GM19035 (cell line): ENCODE measurements around the gene CABCOCO1.

Source experiments
- ATAC-seq: cut with Tn5 transposase; IDR thresholded peaks from one replicate; pipeline ENCODE4 v1.9.1; 2021; ENCODE audit not compliant: unreplicated experiment

CABCOCO1 gene, protein sequence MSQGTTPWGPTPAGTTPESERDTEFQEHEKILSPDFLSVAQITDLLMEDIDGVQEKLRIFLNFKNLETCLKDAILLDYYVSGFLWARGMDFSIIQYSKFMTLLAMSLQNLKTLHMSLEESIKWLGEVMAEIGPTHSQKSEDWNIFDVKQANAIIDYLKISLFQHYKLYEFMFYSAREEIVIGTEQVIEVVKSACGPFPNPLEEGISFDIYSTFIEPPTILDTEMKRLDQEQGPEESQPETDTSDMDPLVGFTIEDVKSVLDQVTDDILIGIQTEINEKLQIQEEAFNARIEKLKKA

DNA sequence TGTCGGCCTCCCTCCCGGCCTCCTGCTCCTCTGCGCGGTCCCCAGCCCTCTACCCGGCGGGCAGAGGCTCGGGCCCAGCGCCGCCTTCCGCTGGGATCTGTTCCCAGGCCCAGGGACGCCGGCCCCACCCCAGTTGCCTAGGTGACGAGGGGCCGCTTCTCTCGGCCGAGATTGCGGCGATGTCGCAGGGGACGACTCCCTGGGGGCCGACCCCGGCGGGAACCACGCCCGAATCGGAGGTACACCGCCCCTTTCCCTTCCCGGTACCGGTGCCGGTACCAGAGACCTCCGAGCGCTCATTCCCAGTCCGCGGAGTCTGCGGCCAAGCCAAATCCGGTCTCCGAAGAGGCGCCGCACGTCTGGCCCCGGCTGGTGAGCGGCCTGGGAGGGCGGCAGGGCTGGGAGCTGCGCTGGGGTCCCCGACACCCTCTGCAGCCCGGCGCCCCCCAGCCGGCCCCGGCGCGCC is at the start of gene CABCOCO1:
Gene CABCOCO1 (plus strand): TSS at position 136 of the 466 bp plus-strand sequence. CDS start 44 bp downstream, at position 180.
- no peak for ATAC-seq

- ATAC-seq = no peak
Measured at GRCh38 chr10:61613665-61614064, 49.1 kb upstream of the CABCOCO1 start.

- no peak for ATAC-seq
Measured at GRCh38 chr10:61616611-61617010, 46.1 kb upstream of the CABCOCO1 start.

DNA sequence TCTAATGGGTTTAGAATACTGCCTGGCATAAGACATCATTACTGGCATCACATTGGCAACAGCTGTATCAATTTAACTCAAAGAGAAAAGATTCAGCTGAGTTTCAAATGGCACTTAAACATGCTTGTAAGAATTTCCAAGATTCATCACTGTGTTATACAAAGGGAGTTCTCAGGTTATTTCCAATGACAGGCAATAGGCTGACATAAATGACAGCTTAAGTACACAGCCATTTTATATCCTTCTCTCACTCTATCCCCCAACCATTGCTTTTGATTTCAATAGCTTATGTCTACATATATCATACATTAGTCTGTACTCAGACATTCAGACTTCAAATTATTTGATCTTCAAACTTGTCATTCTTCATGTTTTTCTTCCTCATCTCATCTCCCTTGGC is 45.5 kb upstream of the CABCOCO1 start:
- no peak for ATAC-seq

DNA sequence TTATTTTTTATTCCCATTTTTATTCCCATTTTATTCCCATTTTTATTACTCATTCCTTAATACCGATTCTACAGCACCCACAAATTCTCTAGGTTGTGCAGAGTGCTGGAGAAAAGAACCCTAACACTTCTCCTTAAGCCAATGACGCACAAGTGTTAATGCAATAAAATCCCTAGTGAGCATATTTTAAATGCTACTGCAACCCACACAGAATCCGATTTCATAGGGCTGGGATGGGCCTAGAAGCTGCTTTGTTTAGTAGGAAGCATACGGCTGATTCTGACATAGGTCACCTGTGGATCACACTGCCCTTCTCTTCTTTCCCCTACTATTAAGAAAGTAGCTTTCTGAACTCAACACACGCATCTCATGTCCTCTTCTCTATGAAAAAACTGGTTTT is 45.1 kb upstream of the CABCOCO1 start:
- no peak for ATAC-seq

GRCh38 chr10:61618388-61618961 is 44.3 kb upstream of the CABCOCO1 start:
- ATAC-seq = no peak

- no peak for ATAC-seq
Measured at GRCh38 chr10:61620506-61620905, 42.2 kb upstream of the CABCOCO1 start.

DNA sequence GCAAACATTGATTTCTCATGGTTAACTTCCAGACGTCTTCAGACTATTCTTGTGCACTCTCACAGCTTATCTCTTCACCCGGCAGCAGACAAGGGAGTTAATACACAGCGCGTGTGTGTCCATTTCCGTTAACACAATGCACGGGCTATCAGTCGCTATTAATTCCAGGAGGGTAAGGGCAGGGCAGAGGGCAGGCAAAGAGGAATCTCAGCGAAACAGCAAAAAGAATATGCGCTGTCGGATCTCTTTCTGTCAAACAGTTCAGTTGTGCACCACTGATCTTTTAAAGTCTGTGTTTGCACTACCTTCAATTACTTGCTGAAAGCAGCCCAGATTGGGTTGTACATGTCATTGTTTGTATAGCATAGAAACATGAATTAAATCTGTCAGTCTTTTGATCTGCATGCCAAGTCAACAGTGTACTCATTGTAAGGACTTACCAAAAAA is 41.1 kb upstream of the CABCOCO1 start:
- no peak for ATAC-seq

- no peak for ATAC-seq
Measured at GRCh38 chr10:61623161-61623560, 39.6 kb upstream of the CABCOCO1 start.

- no peak for ATAC-seq
Measured at GRCh38 chr10:61626209-61626608, 36.5 kb upstream of the CABCOCO1 start.

DNA sequence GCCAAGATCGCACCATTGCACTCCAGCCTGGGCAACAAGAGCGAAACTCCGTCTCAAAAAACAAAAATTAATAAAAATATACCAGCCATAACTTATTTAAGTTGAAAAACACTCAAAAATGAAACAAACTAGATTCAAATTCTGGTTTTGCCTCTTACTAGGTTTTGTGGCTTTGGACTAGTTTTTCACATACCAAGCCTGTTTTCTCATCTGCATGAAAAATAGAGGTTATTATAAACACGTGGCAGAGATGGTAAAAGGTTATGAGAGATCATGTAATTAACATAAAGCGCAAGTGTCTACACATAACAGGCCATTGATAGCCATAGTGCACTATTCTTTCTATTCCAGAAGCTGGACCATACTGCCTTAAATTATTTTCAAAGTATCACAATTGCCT is 35.5 kb upstream of the CABCOCO1 start:
- no peak for ATAC-seq

DNA sequence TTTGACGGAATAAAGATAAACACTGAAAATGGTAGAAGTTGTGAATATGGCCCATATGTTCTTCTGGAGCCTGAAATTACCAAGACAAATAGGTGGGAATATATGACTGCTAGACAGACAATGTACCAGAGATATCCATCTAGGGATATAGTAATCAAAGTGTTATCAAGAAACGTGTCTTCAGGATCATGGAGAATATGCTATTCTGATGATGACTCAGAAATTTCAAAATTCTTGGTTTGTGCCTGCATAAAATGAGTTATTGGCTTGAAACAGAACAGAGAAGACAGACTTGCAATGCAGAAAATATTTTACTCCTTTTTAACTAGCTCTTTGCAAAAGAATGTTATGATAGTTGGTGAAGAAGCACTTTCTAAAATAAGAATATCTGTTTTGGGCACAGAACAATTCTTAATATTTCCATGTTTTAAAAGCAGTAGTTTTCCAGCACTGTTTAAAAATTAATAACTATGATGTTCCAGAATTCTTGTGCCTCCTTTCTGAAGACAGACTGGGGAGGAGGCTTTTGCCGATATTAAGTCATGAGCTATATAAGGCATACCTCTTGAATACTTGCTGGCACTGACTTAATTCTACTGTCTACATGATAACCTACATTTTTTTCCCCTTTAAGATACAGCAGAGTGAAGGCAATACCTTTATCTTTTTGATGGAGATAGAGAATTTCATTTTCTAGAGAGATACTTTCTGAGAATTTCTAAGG is 34.4 kb upstream of the CABCOCO1 start:
- ATAC-seq = no peak

GRCh38 chr10:61628875-61629513 is 33.7 kb upstream of the CABCOCO1 start:
- ATAC-seq = no peak

DNA sequence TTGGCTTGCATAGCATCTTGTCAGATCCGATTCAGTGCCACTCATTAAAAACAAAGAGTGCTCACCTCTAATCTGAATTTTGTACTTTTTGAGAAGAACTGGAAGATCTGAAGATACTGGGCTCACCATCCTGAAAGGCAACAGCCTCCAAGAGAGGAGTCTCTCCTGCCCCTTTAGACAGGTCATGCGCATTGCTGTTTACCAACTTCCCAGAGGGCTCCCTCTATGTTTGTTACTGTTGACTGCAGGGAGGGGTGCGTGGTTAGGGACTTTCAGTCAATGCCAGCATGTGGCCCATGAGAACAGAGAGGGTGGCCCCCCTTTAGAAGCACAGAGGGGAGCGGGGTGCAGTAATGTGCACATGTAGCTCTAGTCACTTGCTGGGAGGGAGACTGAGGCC is 33.2 kb upstream of the CABCOCO1 start:
- ATAC-seq = no peak

- no peak for ATAC-seq
Measured at GRCh38 chr10:61632057-61632670, 30.6 kb upstream of the CABCOCO1 start.

DNA sequence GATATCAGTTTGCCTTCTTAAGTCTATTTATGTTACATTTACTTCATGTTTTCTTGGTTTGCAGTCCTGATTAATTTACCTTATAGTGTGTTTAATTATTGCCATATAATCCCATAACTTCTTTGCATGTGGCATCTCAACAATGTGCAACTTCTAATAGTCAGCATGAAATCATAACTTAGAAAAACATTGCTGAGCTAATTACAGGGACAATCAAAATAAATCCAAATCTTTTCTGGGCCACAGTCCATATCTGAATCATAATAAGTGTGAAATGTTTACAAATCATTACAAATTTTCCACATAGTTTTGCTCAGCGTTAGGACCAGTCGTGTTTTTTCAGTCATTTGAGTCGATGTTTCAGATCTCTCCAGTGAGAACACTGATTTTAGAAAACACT is 29.1 kb upstream of the CABCOCO1 start:
- no peak for ATAC-seq

DNA sequence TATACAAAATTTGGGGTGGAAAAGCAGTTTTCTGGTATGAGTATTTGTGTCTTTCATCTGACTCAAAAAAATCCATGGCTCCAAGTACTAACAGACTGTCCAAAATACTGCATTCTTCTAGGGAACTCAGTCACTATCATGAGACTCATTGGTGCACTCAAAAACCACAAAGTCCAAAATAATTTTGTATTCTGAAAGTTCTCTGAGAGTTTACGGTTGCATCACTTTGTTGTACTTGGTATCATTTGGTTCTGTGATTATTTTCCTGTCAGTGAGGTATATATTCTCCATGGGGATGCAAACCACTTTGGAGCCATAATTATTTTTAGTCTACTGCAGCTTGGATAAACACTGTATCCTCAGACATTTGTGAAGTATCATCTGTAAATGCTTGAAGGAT is 28.0 kb upstream of the CABCOCO1 start:
- no peak for ATAC-seq

DNA sequence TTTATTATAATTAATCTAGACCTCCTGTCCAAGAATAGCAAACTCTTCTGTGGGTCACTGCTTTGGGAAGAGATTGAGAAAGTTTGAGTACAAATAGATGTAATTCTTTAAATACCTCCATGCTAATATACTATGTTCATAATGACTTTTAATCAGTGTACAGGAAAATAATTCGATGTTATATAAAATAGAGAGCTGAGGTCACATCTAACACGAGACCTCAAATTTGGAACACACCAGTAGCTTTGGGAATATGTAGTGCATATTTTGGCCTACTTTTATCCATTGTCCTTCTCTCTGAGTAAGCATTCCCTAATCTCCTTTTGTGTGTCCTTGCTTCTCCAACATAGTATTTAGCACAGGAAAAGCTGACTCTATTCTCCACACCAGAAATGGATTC is 27.3 kb upstream of the CABCOCO1 start:
- no peak for ATAC-seq

GRCh38 chr10:61635932-61636331 is 26.8 kb upstream of the CABCOCO1 start:
- no peak for ATAC-seq

- no peak for ATAC-seq
Measured at GRCh38 chr10:61639952-61640351, 22.8 kb upstream of the CABCOCO1 start.

DNA sequence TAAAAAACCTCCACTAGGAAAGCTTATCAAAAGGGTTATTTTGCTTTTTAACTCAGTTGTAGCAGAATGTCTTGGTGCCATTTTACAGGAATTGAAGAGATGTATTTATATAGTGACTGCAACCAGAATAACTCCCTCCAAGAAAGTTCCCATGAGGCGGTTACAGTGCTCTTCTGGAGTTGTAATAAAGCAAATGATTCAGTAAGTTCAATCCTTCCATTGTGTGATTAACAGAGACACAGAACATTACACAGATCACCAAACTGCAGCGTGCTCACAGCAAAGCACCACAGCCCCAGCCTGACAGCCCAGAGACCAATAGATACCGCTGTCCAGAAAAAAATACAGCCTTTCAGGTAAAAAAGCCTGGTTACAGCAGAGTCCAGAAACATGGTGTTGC is 21.9 kb upstream of the CABCOCO1 start:
- ATAC-seq = no peak
